HS-5 (cell line): ENCODE data around the gene ATL3.
A peak's percentile ranks its signal among the peaks of the same experiment; 100 is the strongest.
"Not testable (repeated sequence)": the region's sequence is repeated elsewhere in the genome, so short reads cannot be mapped to it uniquely, and the experiment has no call there.

Experiments used
- DNase-seq: peaks from one replicate; pipeline ENCODE4 v3.0.0-alpha.2; 2012; ENCODE audit warnings: low read depth

The ATL3 gene

DNA sequence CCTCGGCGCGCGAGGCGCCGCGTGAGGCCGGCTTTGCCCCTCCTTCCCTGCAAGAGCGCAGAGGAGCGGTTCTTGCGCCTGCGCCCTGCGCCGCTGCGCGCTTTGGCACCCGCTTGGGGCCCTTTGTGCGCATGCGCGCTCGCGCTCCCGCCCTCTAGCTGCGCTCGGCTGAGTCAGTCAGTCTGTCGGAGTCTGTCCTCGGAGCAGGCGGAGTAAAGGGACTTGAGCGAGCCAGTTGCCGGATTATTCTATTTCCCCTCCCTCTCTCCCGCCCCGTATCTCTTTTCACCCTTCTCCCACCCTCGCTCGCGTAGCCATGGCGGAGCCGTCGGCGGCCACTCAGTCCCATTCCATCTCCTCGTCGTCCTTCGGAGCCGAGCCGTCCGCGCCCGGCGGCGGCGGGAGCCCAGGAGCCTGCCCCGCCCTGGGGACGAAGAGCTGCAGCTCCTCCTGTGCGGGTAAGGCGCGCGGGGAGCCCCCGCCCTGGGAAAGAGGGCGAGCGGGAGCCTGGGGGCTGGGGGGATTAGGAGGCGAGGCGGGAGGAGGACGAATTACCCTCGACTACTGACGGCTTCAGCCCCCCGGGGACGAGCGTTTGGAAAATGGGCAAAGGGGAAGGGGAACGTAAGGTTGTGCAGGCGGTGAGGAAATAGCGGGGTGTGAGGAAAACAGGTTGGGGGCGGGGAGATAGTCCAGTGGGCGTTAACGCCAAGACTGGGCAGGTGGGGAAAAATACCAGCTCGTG lies 10.3 kb upstream of the ATL3 start, which contains the start of gene RTN3:
Gene RTN3, plus strand, starts transcription at position 180 of the 745 bp plus-strand sequence. Its CDS starts 137 bp downstream, at position 317.
- DNase-seq = peak; percentile 96

DNA sequence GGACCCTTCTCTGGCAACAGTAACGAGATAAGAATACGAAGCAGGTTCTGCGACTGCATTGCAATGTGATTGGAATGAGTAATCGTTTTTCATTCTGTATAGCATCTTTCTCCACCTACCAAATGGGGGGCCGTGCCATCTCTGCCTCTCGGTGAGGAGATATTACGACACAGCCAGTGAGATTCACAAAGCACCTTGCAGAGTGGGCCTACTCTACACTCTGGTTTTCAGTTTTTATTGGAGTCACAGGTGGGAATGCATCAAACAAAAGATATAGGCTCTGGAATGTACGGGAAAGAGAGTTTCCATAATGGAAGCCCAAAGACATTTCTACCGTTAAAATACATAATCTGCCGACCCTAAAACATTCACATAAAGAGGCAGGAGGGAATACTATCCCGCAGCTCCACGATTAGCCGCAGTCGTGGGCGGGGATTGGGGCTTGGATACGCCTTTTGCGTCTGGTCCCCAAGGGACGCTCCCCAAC lies 9.7 kb upstream of the ATL3 start:
- no peak for DNase-seq

DNA sequence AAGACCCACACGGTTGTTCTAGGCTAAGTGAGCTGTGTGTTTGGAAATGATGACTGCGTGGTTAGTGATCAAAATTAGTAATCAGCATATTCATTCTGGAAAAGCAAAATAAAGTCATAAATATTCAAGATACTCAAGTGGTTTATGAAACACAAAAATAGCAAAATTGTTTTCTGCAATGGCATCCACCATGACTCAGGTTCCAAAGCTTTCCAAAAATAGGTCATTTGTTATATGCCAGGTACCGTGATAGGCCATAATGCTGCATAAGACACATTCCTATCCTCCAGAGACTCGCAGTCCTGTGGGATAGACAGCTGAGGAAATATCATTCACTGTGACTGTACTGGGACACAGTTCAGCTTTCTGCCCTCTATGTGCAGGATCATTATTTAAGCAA lies 2.4 kb upstream of the ATL3 start:
- no peak for DNase-seq

DNA sequence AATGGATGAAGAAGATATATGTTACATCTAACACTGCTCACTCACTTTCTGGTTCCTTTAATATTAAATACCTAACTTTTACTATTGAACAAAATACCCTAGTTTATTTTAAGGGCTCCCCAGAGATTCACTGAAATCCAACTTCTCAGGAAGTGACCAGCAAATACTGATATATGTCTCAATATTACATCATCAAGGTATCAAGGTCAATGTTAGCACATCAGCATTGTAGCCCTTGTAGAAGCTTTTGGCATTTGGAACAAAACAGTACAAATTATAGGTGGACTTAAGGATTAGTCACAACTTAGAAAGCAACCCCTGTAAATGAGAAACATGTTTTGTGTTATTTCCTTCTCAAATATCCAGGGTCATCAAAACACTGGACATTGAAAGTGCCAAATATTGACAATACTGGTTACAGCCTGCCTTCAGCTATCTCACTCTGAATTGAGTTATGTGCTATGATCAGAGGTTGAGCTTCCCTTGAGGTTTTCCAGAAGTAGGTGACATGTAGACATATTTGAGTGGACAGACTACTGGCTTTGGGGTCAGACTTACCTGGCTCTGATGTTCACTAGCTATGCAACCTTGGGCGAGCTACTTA lies 1.9 kb upstream of the ATL3 start:
- DNase-seq = no peak

DNA sequence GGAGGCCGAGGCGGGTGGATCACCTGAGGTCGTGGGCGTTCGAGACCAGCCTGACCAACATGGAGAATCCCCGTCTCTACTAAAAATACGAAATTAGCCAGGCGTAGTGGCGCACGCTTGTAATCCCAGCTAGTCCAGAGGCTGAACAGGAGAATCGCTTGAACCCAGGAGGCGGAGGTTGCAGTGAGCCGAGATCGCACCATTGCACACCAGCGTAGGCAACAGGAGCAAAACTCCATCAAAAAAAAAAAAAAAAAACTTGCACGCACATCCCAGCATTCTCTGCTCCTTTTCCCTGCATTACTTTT lies 934 bp upstream of the ATL3 start:
- no peak for DNase-seq

DNA sequence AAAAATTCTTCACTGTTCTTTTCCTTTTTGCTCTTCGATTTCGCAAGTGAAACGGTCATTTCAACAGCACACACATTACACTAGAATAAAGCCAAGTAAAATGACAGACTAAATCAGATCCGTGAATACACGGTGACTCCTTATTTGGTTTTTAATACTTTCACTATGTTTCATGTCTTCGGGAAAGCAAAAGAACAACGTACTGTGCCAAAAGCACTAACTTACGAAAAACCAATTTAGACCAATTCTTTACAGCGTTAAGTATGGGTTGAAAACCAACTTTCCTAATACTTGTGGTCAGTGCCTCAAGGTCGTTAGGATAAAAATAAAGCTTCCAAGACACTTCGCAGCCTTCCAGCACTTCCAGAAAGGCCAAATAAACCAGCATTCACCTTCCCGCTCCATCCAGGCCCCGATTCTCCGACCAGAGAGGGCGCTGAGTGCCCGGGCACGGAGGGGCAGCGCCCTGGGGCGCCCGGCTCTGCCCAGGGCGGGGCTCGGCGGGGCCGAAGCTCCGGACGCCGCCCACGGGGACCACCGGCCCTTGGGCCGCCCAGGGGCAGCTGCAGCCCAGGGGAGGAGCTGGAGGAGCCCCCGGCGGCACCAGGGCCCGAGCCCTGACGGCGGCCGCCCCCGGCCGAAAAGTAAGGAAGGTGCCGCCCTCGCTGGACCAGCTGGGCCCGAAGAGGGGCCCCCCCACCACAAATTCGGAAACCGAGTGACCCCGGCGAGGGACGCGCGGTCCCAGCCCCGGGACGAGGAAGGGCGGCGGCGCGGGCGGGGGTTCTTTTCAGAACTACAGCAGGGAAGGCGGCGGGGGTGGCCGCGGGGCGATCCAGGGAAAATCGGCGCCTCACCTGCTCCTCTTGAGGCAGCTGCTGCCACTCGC lies 499 bp downstream of the ATL3 start:
- no peak for DNase-seq

DNA sequence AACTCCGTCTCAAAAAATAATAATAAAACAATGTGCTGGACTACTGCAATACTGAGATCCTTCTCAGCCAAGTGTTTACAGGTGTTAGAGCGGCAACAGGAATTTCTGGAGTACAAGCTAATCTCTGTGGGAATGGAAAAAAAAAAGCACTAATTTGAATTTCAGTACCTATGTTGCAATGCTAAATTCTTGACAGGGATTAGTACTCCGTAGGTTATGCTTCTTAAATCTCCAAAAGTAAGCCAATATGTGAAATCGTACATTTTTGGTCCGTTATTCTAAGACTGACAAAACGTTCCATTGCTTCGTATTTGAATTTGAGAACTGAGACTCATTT lies 1.1 kb downstream of the ATL3 start:
- no peak for DNase-seq

DNA sequence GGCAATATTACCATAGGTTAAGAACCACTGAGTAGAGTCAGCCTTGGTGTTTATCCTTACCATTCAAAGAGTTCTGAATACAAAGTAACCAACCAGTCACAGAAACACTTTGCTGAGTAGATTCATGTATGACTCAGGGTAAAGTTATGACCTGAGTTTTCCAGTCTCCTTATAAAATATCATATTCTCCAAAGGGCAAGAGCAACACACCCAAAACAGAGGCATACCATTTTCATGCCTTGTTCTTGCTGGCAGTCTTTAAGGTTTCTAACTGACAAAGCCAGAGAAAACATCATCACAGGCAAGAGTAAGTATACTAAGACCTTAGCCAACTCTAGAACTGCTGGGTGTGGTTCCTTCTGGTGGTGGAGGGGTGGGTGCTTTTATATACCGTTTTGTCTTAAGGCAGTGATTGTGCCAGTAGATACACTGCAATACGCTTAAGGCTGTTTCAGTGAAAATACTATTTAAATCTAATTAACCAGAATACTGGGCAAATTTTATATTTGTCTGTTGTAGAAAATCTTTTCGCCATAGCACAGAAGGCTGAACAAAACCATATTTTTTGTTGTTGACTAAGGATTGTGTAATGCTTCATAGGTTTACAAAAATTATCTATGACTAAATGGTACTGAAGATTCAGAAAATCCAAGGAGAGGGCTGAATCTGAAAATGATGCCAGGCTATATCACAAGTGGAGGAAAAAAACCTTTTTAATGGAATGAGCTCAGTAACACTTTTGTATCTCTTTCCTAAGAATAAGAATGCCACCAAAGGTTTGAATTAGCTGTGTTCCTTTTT lies 3.0 kb downstream of the ATL3 start:
- DNase-seq = peak; percentile 97

DNA sequence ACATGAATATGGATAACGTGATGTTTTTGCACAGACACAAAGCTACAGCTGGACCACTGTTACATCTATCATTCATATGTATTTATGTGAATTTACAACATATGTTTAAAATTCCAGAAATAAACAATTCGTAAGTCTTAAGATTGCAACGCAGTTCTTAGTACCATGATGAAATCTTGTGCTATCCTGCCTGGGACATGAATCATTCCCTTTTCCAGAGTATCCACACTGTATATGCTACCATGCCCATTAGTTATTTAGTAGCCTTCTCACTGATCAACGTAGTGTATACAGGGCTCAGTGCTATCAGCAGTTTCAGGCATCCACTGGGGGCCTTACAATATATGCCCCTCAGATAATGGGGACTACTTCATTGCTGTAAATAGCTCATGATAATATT lies 4.3 kb downstream of the ATL3 start:
- no peak for DNase-seq

DNA sequence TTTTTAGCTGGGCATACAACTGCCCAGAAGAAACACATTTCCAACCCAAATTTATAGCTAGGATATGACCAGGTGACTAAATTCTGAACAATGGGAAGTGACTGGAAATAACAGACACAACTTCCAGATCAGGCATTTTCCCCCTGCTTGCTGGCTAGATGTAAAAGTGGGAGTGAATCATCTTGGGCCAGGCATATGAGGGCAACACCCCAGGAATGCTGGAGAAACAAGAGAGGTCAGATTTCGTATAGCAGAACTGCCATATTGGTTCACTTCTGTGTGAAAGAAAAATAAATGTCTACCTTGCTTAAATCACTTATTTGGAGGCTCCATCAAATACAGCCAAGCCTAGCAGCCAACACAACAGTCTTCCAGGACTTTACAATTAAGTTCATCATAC lies 7.4 kb downstream of the ATL3 start:
- DNase-seq = no peak

DNA sequence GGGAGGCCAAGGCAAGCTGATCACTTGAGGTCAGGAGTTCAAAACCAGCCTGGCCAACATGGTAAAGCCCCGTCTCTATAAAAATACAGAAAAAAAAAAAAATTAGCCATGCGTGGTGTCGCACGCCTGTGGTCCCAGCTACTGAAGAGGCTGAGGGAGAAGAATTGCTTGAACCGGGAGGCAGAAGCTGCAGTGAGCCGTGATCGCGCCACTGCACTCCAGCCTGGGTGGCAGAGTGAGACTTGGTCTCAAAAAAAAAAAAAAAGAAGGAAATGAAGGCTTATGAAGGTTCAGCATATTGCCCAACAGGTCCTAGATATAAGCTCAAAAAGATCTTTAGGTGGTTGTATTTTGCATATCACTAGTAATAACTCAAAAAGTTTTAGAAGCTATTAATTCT lies 10.2 kb downstream of the ATL3 start:
- DNase-seq = no peak

DNA sequence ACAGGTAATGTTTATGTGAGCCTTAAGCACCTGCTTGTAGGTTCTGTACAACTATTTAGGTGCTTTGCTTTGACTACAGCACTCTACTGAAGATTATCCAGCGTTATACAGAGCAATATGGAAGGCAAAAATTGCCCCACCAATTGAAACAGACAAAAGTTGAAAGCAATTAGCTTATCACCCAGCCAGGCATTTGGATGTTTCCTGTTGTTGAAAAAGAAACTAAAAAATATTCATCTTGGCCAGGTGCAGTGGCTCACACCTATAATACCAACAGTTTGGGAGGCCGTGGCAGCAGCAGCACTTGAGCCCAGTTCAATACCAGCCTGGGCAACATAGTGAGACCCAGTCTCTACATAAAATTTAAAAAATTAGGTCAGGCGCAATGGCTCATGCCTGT lies 18.5 kb downstream of the ATL3 start:
- DNase-seq = no peak

DNA sequence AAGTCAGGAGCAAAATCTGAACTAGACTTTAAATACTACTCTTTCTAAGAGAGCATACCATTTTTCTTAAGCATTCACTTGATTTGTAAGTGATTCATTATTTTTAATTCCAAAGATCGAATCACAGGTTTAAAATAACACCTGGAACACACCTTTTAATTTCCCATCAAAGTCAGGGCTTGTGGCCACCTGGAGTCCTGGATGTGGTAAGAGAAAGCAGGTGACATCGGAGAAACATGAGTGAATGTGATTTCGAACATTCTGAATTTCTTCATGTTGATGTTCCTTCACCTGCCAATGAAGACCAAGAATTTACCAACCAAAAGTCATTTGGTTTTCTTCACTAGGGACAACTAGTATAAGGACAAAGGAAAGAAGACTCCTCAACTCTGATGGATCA lies 28.0 kb downstream of the ATL3 start:
- no peak for DNase-seq

DNA sequence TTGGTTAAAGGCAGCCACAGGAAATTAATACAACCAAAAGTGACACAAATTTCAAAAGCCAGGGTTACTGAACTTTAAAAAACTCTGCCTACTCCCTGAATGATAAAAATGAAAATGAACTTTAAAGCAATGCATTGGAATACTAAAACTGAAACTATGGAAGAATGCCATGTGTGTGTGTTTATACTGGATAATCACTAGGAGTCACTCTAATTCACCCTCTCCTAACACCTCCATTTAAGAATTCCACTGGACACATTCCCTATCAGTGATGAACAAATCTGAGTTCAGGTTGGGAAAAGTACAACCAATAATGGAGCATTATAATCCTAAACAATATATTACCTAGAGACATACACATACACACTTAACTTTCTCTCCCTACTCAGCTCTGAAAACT lies 29.4 kb downstream of the ATL3 start:
- DNase-seq = no peak

DNA sequence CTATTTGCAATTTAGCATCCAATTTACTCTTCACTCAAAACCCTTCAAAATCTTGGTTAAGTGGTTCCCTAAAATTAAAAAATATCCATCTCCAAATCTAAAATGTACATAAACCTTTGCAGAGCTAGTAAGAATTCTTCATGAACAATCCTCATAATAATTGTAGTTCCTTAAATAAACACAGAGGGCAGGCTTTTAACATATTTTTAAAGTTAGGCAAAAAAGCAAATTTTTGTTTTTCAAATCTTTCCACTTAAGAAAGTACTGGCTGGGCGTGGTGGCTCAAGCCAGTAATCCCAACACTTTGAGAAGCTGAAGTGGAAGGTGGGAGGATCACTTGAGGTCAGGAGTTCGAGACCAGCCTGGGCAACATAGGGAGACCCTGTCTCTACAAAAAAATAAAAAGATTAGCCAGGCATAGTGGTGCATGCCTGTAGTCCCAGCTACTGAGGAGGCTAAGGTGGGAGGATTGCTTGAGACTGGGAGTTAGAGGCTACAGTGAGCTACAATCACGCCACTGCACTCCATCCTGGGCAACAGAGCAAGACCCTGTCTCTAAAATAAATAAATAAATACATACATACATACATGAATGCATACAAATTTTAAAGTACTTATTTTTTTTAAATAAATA lies 31.9 kb downstream of the ATL3 start:
- DNase-seq = no peak

DNA sequence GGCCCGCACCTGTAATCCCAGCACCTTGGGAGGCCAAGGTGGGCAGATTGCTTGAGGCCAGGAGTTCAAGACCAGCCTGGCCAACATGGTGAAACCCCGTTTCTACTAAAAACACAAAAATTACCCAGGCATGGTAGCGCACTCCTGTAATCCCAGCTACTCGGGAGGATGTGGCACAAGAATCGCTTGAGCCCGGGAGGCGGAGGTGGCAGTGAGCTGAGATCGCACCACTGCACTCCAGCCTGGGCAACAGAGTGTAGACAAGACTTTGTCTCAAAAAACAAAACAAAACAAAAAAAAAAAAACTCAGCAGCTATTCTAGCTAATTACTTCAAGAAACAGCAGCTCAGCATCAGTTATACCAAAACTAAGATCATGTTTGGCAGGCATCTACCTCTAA lies 32.7 kb downstream of the ATL3 start:
- DNase-seq = not testable (repeated sequence)

DNA sequence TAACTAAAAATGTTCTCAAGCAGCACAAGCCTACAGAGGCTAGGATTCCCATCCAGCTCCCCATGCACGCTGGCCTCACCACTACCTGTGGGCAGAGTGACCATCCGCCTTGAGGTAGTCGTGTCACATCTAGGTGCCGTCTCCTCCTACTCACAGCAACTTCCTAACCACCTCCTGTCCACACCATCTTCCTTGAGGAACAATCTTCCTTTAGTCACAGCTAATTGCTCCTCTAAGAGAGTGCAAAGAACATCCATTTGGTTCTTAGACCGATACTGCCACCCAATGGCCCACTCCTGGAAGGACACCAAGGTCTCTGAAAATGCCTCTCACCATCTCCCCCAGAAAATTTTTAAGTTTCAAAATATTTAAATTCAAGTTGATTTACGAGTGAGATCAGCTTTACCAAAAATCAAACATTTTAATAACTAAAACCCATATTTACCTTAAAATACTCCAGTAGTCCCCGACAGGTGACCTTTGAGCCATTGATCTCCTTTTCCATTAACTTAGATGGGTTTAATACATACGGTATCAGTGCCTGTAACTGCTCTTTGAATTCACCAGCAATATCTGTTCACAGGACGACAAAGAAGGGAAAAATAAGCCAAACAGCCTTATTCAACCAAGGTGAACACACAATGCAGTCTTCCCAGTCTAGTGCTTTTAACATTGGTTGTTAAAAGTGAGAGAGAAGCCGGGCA lies 35.3 kb downstream of the ATL3 start:
- no peak for DNase-seq

DNA sequence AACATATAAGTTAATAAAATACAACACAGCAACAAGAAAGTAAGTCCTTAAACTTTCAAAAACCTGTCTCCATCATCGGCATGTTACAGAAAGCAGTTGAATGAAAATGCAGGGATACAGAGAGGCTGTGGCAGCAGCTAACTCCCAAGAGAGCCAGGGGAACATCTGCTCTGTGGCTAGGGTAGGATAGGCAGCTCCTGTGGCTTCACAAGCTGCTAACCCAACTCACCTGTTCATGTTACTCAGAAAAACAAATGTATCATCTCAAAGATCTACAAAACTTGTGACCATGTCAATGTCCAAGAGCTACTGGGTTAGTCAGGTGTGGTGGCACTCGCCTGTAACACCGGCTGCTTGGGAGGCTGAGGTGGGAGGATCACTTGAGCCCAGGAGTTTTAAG lies 41.8 kb downstream of the ATL3 start:
- no peak for DNase-seq

DNA sequence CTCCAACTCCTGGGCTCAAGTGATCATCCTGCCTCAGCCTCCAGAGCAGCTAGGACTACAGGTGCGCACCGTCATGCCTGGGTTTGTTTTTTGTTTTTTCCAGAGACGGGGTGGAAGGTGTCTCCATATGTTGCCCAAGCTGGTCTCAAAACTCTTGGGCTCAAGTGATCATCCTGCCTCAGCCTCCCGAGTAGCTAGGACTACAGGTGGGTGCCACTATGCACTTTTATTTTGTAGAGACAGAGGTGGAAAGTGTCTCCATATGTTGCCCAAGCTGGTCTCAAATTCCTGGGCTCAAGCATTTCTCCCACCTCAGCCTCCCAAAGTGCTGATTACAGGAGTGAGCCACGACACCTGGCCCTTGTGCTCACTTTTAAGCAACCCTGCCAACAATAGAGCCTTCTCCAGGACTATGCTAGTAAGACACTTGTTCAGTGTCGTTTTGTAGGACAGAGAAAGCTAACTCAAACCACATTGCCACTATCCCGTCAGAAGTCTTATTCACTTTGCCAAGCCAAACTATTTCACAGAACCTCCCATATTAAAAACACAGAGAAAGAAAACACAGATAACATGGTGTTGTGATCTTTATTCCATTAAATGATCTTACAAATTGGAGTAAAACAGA lies 47.5 kb downstream of the ATL3 start:
- no peak for DNase-seq

DNA sequence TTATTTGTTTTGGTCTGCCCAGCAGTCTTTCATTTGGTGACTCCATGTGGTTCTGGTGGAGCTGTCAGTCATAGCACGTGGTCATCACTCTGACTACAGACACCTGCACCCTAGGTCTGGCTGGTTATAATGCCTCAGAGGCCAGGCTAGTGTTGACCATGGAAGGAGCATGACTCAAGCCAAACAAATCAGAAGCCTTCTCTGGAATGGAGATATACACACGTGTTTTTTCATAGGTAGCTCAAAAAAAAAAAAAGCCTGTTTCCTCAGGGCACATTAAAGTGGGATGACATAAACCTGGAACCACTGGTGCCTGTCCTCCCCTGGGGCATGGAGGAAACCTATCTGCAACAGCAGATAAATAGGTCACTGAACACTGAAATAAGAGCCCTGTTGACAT lies 48.9 kb downstream of the ATL3 start:
- DNase-seq = no peak

DNA sequence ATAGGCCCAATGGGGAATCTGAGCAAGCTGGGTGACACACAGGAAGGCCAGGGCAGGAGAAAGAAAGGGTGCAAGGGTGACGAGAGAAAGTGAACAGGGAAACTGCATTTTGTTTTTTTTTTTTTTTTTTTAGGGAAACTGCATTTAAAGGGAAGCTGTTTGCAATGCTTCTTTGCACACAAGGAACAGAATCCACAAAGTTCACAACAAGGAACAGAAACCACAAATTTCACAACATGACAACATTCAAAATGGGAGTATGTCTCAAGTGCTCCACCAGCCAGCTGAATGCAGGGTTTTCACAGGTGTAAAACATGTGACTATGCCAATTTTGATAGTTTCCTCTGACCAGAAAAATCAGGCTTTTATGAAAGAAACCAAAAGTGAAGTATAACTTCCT lies 50.1 kb downstream of the ATL3 start:
- no peak for DNase-seq
